H1 (cell line): Measurements from ENCODE around the gene EIF4ENIF1. TPM values are rescaled to one million over a fixed set of nuclear protein-coding genes. Genes with fewer than 3 reads are reported as not detected.

Experiments used
- CTCF ChIA-PET: fragments of 300-600 bp; sonication (Branson Sonifier 250); formaldehyde crosslinking; loops from one replicate; lab custom pipeline; 2021; ENCODE audit not compliant: partially characterized antibody; lab: Charles Lee
- POLR2A ChIA-PET: fragments of 300-600 bp; sonication (Branson Sonifier 250); formaldehyde crosslinking; loops from one replicate; lab custom pipeline; 2021; ENCODE audit warnings: inconsistent platforms; ENCODE audit not compliant: partially characterized antibody; lab: Charles Lee
- DNase-seq, 2 experiments: peaks; one replicate each; pipeline versions ENCODE4 v3.0.0 to v3.0.0-alpha.2; 2010 to 2022; ENCODE audit warnings: low spot score in 2 of 2, low read depth in 1 of 2, mixed read lengths in 1 of 2
- FAIRE-seq: peaks from 2 replicates; lab custom pipeline; 2011; peaks lifted over from hg19 to GRCh38; lab: Jason Lieb, UNC
- H2AFZ ChIP-seq: 2 replicates; pipeline ENCODE4 v1.8.1; 2012; ENCODE audit warnings: low read length, inconsistent platforms
- H2AK5ac ChIP-seq: 2 replicates; pipeline ENCODE4 v1.6.1; 2013; ENCODE audit warnings: low read depth, low read length
- H2BK120ac ChIP-seq: replicated peaks from 2 replicates; pipeline ENCODE3; 2013; ENCODE audit warnings: low read depth, low read length, inconsistent platforms
- H2BK12ac ChIP-seq: 2 replicates; pipeline ENCODE4 v1.6.1; 2013; ENCODE audit warnings: low read depth, low read length
- H2BK15ac ChIP-seq: 2 replicates; pipeline ENCODE4 v1.6.1; 2013; ENCODE audit warnings: low read length
- H2BK20ac ChIP-seq: 2 replicates; pipeline ENCODE4 v1.6.1; 2013; ENCODE audit warnings: low read length
- H2BK5ac ChIP-seq: 2 replicates; pipeline ENCODE4 v1.6.1; 2013; ENCODE audit warnings: low read depth, low read length
- H3K14ac ChIP-seq: 2 replicates; pipeline ENCODE4 v1.6.1; 2013; ENCODE audit warnings: inconsistent platforms; ENCODE audit not compliant: insufficient read length
- H3K18ac ChIP-seq: 2 replicates; pipeline ENCODE4 v1.6.1; 2013; ENCODE audit warnings: low read length; ENCODE audit errors: extremely low read depth
- H3K23ac ChIP-seq: 2 replicates; pipeline ENCODE4 v1.6.1; 2013; ENCODE audit warnings: inconsistent platforms; ENCODE audit not compliant: insufficient read length
- H3K23me2 ChIP-seq: 2 replicates; pipeline ENCODE4 v1.6.1; 2013; ENCODE audit warnings: low read depth, low read length
- H3K27ac ChIP-seq: 2 replicates; pipeline ENCODE4 v1.6.1; 2011; ENCODE audit warnings: low read depth, low read length, inconsistent platforms
- H3K27me3 ChIP-seq, 4 experiments: replicated peaks in 1 of 4; 1 replicate in 1 of 4; 2 replicates in 3 of 4; pipeline versions ENCODE4 v1.6.1 to v1.8.1; 2011 to 2013; ENCODE audit warnings: low read length in 3 of 4, mild to moderate bottlenecking in 3 of 4, inconsistent platforms in 2 of 4, mixed read lengths in 2 of 4, moderate library complexity in 1 of 4; ENCODE audit not compliant: control insufficient read depth in 3 of 4, insufficient read depth in 3 of 4; ENCODE audit errors: extremely low read depth in 1 of 4
- H3K36me3 ChIP-seq, 4 experiments: 2 replicates each; pipeline versions ENCODE4 v1.6.1 to v1.8.1; 2011 to 2013; ENCODE audit warnings: mild to moderate bottlenecking in 4 of 4, low read length in 3 of 4, moderate library complexity in 2 of 4, control low read depth in 1 of 4, inconsistent platforms in 1 of 4; ENCODE audit not compliant: insufficient read depth in 4 of 4, control insufficient read depth in 2 of 4
- H3K4ac ChIP-seq: replicated peaks from 2 replicates; pipeline ENCODE3; 2013; ENCODE audit warnings: low read length, low read depth, mixed read lengths, inconsistent platforms; ENCODE audit not compliant: insufficient read length
- H3K4me1 ChIP-seq, 4 experiments: replicated peaks in 1 of 4; 1 replicate in 1 of 4; 2 replicates in 3 of 4; pipeline versions ENCODE4 v1.6.1 to v1.8.1; 2011 to 2013; ENCODE audit warnings: low read length in 3 of 4, inconsistent platforms in 2 of 4, mixed read lengths in 1 of 4; ENCODE audit not compliant: insufficient read depth in 4 of 4, control insufficient read depth in 3 of 4
- H3K4me2 ChIP-seq, 2 experiments: 2 replicates each; pipeline versions ENCODE4 v1.6.1 to v1.8.1; 2011 to 2013; ENCODE audit warnings: low read depth in 2 of 2, low read length in 2 of 2, control low read depth in 1 of 2, inconsistent platforms in 1 of 2, mild to moderate bottlenecking in 1 of 2; ENCODE audit not compliant: insufficient read depth in 1 of 2
- H3K4me3 ChIP-seq, 4 experiments: fragments of 200-600, 300-600 bp in 1 of 4; sonication (generic), shearing (Covaris generic), sonication (Bioruptor Twin) in 1 of 4; 2 replicates each; pipeline versions ENCODE4 v1.5.1 to v1.8.1; 2011 to 2016; ENCODE audit warnings: low read length in 4 of 4, low read depth in 3 of 4, control low read depth in 2 of 4, inconsistent platforms in 2 of 4, mild to moderate bottlenecking in 2 of 4, mixed read lengths in 1 of 4, moderate library complexity in 1 of 4; ENCODE audit not compliant: insufficient read depth in 2 of 4; ENCODE audit errors: extremely low read depth in 1 of 4
- H3K56ac ChIP-seq: replicated peaks from 2 replicates; pipeline ENCODE3; 2013; ENCODE audit warnings: low read depth, mild to moderate bottlenecking, mixed read lengths, low read length, inconsistent platforms; ENCODE audit not compliant: insufficient read length
- H3K79me1 ChIP-seq: 2 replicates; pipeline ENCODE4 v1.6.1; 2013; ENCODE audit warnings: low read depth, low read length, control low read depth
- H3K79me2 ChIP-seq, 2 experiments: 2 replicates each; pipeline versions ENCODE4 v1.6.1 to v1.8.1; 2012 to 2013; ENCODE audit warnings: low read length in 2 of 2, mild to moderate bottlenecking in 2 of 2, inconsistent platforms in 1 of 2; ENCODE audit not compliant: insufficient read depth in 2 of 2, control insufficient read depth in 1 of 2
- H3K9ac ChIP-seq, 4 experiments: replicated peaks in 1 of 4; 1 replicate in 1 of 4; 2 replicates in 3 of 4; pipeline versions ENCODE4 v1.6.1 to v1.8.1; 2011 to 2013; ENCODE audit warnings: low read depth in 3 of 4, low read length in 3 of 4, control low read depth in 2 of 4, mild to moderate bottlenecking in 2 of 4, moderate library complexity in 2 of 4, inconsistent platforms in 1 of 4; ENCODE audit errors: extremely low read depth in 1 of 4
- H3K9me3 ChIP-seq, 2 experiments: 2 replicates each; pipeline versions ENCODE4 v1.6.1 to v1.8.1; 2012 to 2013; ENCODE audit warnings: mild to moderate bottlenecking in 2 of 2, moderate library complexity in 2 of 2, control low read depth in 1 of 2, inconsistent platforms in 1 of 2, low read depth in 1 of 2, low read length in 1 of 2, mixed read lengths in 1 of 2; ENCODE audit not compliant: insufficient read depth in 2 of 2
- H4K20me1 ChIP-seq, 2 experiments: replicated peaks in 1 of 2; 2 replicates each; pipeline versions ENCODE3 to v1.8.1; 2011 to 2013; ENCODE audit warnings: inconsistent platforms in 2 of 2, low read length in 2 of 2, mild to moderate bottlenecking in 1 of 2; ENCODE audit not compliant: insufficient read depth in 2 of 2, control insufficient read depth in 1 of 2
- H4K5ac ChIP-seq: 2 replicates; pipeline ENCODE4 v1.6.1; 2013; ENCODE audit warnings: low read length, low read depth, mixed read lengths, inconsistent platforms; ENCODE audit not compliant: insufficient read length
- H4K8ac ChIP-seq: 2 replicates; pipeline ENCODE4 v1.8.0; 2013; ENCODE audit warnings: mild to moderate bottlenecking, moderate library complexity, low read length, inconsistent platforms; ENCODE audit not compliant: insufficient read depth; ENCODE audit errors: extremely low read depth
- H4K91ac ChIP-seq: replicated peaks from 2 replicates; pipeline ENCODE3; 2013; ENCODE audit warnings: low read length, mixed read lengths, inconsistent platforms; ENCODE audit not compliant: insufficient read length
- POLR2AphosphoS5 ChIP-seq: IDR thresholded peaks from 2 replicates; pipeline ENCODE4 v1.6.1; 2011; ENCODE audit warnings: low read depth, low read length
- WGBS, 2 experiments: shearing (Covaris generic) in 1 of 2; methylation state at CpG; one replicate each; pipeline versions ENCODE4 v1.1.6 to v1.1.7; 2013 to 2015; ENCODE audit warnings: low lambda C conversion rate in 2 of 2, mixed read lengths in 2 of 2, inconsistent platforms in 1 of 2, low coverage in 1 of 2, missing lambda C conversion rate in 1 of 2; ENCODE audit not compliant: insufficient replicate concordance in 2 of 2, insufficient coverage in 1 of 2, insufficient read length in 1 of 2; ENCODE audit errors: extremely low coverage in 1 of 2, missing lambda C conversion rate in 1 of 2; 5-methylcytosine and 5-hydroxymethylcytosine counted together
- polyA plus RNA-seq, 7 experiments: library from polyadenylated mRNA; depleted of rRNA in 3 of 7; stranded (reverse) in 5 of 7; unstranded in 2 of 7; fragments of >200 nt in 5 of 7; fragments of 200-250 nt in 2 of 7; gene quantifications; 1 replicate in 5 of 7; 2 replicates in 1 of 7; 4 replicates in 1 of 7; pipeline versions ENCODE4 v1.2.1 to v1.2.3, GENCODE V29; 2011 to 2013; ENCODE audit warnings: missing spikeins in 2 of 7, mixed read lengths in 2 of 7
- total RNA-seq: library from RNA; stranded (reverse); fragmentation: NEBNext Ultra II Directional; extraction: Animal tissue kit (Norgen Biotek cat#: 25700); gene quantifications from 2 replicates; pipeline ENCODE4 v1.2.1, GENCODE V29; 2021

The EIF4ENIF1 gene
- total and polyA plus RNA-seq, 2 of the 8 experiments (the other 6 are each of a cell fraction or from before 2014, with no cell fraction given): 21.9 to 23.6 TPM

DNA sequence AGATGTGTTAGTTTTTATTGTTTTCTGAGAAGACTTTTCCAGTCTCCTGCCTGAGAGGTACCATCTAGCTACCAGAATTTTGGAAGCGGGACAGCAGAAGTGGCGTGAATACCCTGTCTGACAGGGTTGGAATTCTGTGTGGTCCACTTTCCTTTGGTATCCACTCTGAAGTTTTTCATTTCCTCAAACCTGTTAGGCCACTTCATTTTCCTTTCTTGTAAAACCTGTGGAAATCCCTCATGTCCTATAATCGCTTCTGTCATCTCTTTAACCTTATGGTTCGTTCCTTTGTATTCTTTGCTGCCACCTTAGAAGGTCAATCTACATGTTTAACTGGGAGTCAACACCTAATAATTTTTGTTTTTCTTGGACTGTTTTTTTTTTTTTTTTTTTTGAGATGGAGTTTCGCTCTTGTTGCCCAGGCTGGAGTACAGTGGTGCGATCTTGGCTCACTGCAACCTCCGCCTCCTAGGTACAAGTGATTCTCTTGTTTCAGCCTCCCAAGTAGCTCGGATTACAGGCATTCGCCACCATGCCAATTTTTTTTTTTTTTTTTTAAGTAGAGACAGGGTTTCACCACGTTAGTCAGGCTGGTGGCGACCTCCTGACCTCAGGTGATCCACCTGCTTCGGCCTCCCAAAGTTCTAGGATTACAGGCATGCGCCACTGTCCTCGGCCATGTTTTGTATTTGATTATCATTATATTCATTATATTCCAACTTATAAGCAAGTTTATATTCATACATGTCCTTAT is 13.7 kb upstream of the EIF4ENIF1 start:
- H3K27me3 ChIP-seq: no peaks in the 10 kb centered on the region
- no peak overlapping the region for H2AFZ ChIP-seq
- POLR2A ChIA-PET: interaction anchor here (1.0 kb wide), 1 partner anchor 8 kb away, joined by 3 read pairs; no protein-coding TSS in a partner anchor
- no peak overlapping the region for H2AK5ac ChIP-seq
- H2BK120ac ChIP-seq: no peak overlapping the region
- no peak overlapping the region for H3K4ac ChIP-seq
- no peak overlapping the region for H2BK5ac ChIP-seq
- no peak for FAIRE-seq
- no peak overlapping the region for H2BK12ac ChIP-seq
- no peak overlapping the region for H3K4me3 ChIP-seq
- no peaks in the 10 kb centered on the region; a peak in 1 of 4 replicates for H3K9me3 ChIP-seq
- H4K5ac ChIP-seq: no peak overlapping the region
- H3K27ac ChIP-seq: no peak overlapping the region
- H3K23ac ChIP-seq: no peak overlapping the region
- TF ChIP-seq POLR2AphosphoS5: no peak
- TF ChIP-seq, all 59 proteins: peak for 0
- Histone ChIP-seq H3K36me3 (no peaks in the 10 kb centered on the region; a peak in 1 of 8 replicates), H3K56ac (no peak overlapping the region), H4K8ac (no peak overlapping the region), H3K23me2 (no peaks in the 10 kb centered on the region), H3K4me2 (no peak overlapping the region), H4K91ac (no peak overlapping the region), H3K9ac (no peak overlapping the region), H3K79me2 (peaks cover 0 to 6% of the 10 kb centered on the region in 2 experiments; a peak in 1 of 4 replicates), H2BK20ac (no peak overlapping the region), H3K79me1 (no peaks in the 10 kb centered on the region), H3K4me1 (no peaks in the 10 kb centered on the region), H3K14ac (no peak overlapping the region), H3K18ac (no peak overlapping the region), H2BK15ac (no peak overlapping the region), H4K20me1 (no peaks in the 10 kb centered on the region)
- no peak for DNase-seq
- WGBS, 2 experiments: 80% methylated on average over 12 of the region's 14 CpGs; no CpG with 5 or more reads in 1 of the 2 experiments
- CTCF ChIA-PET: interaction anchor here (0.6 to 1.0 kb wide), 2 partner anchors 41 to 491 kb away, joined by 3 read pairs; no protein-coding TSS in a partner anchor
